ENCODE results near the gene SCN7A.

SCN7A gene

DNA sequence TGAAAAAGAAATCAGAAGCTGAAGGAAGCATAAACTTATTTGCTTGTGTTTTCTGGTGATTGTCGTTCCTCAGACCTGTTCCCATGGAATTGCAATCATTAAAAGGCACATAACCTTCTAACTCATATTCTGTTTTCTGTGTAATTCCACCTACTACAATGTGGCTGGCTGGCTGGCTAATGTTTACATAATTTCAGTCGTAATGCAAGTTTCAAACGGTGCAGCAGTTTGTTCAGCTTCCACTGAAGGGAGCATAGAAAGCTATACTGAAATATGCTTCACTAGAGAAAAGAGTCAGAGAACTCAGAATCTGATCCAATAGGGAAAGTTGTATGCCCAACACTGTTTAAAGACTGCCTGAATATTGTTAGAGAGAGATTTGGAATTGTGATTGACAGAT is 27.1 kb upstream of the SCN7A start:
- Histone ChIP-seq H3K27me3 (ENCODE audit: low read length) (no peaks in the 10 kb centered on the region), H3K4me3 (ENCODE audit: insufficient read depth, low read length, poor library complexity, severe bottlenecking) (no peak overlapping the region), H3F3A (ENCODE audit: insufficient read depth) (no peaks in the 10 kb centered on the region), H3K79me2 (ENCODE audit: insufficient read depth, low read length) (no peaks in the 10 kb centered on the region), H4K20me1 (ENCODE audit: low read depth, low read length) (no peaks in the 10 kb centered on the region; the same call in 1 of the 2 replicates), H3K4me2 (ENCODE audit: low read depth, low read length, poor library complexity, severe bottlenecking) (no peak overlapping the region), H3K9me3 (ENCODE audit: insufficient read depth, low read length) (no peaks in the 10 kb centered on the region), H3K9me2 (replicated peaks; ENCODE audit: insufficient read depth, low read length) (no peaks in the 10 kb centered on the region), H3K9ac (ENCODE audit: low read length) (no peak overlapping the region), H3K36me3 (ENCODE audit: low read length) (no peaks in the 10 kb centered on the region), H3K27ac (ENCODE audit: low read depth, low read length) (no peak overlapping the region), H2AFZ (ENCODE audit: low read depth, low read length, severe bottlenecking) (no peak overlapping the region)
- TF ChIP-seq, protein P1, sequence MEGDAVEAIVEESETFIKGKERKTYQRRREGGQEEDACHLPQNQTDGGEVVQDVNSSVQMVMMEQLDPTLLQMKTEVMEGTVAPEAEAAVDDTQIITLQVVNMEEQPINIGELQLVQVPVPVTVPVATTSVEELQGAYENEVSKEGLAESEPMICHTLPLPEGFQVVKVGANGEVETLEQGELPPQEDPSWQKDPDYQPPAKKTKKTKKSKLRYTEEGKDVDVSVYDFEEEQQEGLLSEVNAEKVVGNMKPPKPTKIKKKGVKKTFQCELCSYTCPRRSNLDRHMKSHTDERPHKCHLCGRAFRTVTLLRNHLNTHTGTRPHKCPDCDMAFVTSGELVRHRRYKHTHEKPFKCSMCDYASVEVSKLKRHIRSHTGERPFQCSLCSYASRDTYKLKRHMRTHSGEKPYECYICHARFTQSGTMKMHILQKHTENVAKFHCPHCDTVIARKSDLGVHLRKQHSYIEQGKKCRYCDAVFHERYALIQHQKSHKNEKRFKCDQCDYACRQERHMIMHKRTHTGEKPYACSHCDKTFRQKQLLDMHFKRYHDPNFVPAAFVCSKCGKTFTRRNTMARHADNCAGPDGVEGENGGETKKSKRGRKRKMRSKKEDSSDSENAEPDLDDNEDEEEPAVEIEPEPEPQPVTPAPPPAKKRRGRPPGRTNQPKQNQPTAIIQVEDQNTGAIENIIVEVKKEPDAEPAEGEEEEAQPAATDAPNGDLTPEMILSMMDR (IDR thresholded peaks at IDR 0.05; ENCODE audit: insufficient read depth, low read length, poor library complexity, severe bottlenecking) = no peak
- TF ChIP-seq EZH2phosphoT487 (conservative IDR thresholded peaks at IDR 0.05; ENCODE audit: low read length) = no peak

DNA sequence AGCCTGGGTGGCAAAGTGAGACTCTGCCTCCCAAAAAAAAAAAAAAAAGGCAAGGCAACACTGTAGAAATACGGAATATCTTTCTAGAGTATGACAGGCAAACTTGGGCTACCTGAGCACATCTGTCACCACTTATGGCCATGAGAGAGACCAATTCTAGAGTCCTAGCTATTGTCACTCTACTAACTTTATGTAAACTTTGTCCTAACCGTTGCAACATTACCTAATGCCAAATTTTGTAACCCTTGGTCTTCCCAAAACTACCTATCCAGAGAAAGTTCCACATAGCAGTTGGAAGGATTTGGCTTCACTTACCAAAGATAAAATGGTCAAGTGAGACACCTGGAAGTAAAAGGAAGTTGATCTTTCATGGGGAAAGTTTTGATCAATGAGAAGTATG is 26.6 kb upstream of the SCN7A start:
- H3K4me2 ChIP-seq (ENCODE audit: low read depth, low read length, poor library complexity, severe bottlenecking) = no peak overlapping the region

DNA sequence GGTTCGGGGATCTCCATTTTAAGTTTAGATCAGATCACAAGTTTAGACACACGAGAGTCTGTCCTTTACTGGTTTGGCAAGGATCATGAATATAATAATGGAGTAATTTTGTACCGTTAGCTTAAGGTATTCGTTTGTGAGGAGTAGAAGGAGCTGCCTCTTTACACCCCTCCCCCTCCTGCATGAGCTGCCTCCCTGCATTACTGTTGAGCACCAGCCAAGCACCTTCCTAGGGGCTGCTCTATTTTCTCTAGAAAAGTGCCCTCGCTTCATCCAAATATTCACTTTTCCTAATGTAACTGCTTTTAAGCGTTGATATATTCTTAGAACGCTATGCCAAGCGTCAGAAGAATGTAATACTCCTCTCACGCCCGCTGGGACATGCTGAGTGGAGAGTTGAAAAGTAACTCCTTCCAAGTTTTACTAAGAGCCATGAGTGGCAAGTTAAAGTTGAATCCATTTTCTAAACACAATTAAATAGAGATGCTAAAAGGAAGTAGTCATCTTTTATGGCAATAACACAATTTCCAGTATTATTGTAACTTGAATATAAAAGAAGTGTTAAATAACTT is 25.4 kb upstream of the SCN7A start:
- Histone ChIP-seq H3K79me2 (ENCODE audit: insufficient read depth, low read length) (no peaks in the 10 kb centered on the region), H3K4me2 (ENCODE audit: low read depth, low read length, poor library complexity, severe bottlenecking) (no peak overlapping the region), H4K20me1 (ENCODE audit: low read depth, low read length) (no peaks in the 10 kb centered on the region; the same call in 1 of the 2 replicates), H3K36me3 (ENCODE audit: low read length) (no peaks in the 10 kb centered on the region), H3F3A (ENCODE audit: insufficient read depth) (no peaks in the 10 kb centered on the region), H3K4me3 (ENCODE audit: insufficient read depth, low read length, poor library complexity, severe bottlenecking) (no peak overlapping the region), H3K27ac (ENCODE audit: low read depth, low read length) (no peak overlapping the region), H3K9ac (ENCODE audit: low read length) (no peak overlapping the region), H3K9me3 (ENCODE audit: insufficient read depth, low read length) (no peaks in the 10 kb centered on the region), H3K9me2 (replicated peaks; ENCODE audit: insufficient read depth, low read length) (no peaks in the 10 kb centered on the region), H2AFZ (ENCODE audit: low read depth, low read length, severe bottlenecking) (no peak overlapping the region), H3K27me3 (ENCODE audit: low read length) (no peaks in the 10 kb centered on the region)
- no peak for TF ChIP-seq EZH2phosphoT487 (conservative IDR thresholded peaks at IDR 0.05; ENCODE audit: low read length)
- TF ChIP-seq, protein P1 (IDR thresholded peaks at IDR 0.05; ENCODE audit: insufficient read depth, low read length, poor library complexity, severe bottlenecking) = no peak

More for the DNA sequence above, 26.6 kb upstream of the SCN7A start:
- H2AFZ ChIP-seq (ENCODE audit: low read depth, low read length, severe bottlenecking) = no peak overlapping the region
- TF ChIP-seq, protein P1 (IDR thresholded peaks at IDR 0.05; ENCODE audit: insufficient read depth, low read length, poor library complexity, severe bottlenecking) = no peak
- TF ChIP-seq EZH2phosphoT487 (conservative IDR thresholded peaks at IDR 0.05; ENCODE audit: low read length) = no peak
- H3K36me3 ChIP-seq (ENCODE audit: low read length) = no peaks in the 10 kb centered on the region
- H3K9ac ChIP-seq (ENCODE audit: low read length) = no peak overlapping the region
- no peak overlapping the region for H3K27ac ChIP-seq (ENCODE audit: low read depth, low read length)
- no peak overlapping the region for H3K4me3 ChIP-seq (ENCODE audit: insufficient read depth, low read length, poor library complexity, severe bottlenecking)
- H3K9me2 ChIP-seq (replicated peaks; ENCODE audit: insufficient read depth, low read length) = no peaks in the 10 kb centered on the region
- no peaks in the 10 kb centered on the region for H3K79me2 ChIP-seq (ENCODE audit: insufficient read depth, low read length)
- H3F3A ChIP-seq (ENCODE audit: insufficient read depth) = no peaks in the 10 kb centered on the region
- H3K9me3 ChIP-seq (ENCODE audit: insufficient read depth, low read length) = no peaks in the 10 kb centered on the region
- H4K20me1 ChIP-seq (ENCODE audit: low read depth, low read length) = no peaks in the 10 kb centered on the region; the same call in 1 of the 2 replicates
- H3K27me3 ChIP-seq (ENCODE audit: low read length) = no peaks in the 10 kb centered on the region
